ENCODE measurements around the gene SNAI3.

Gene SNAI3

GRCh38 chr16:88653101-88653500, 33.2 kb downstream of the SNAI3 start:
- Histone ChIP-seq H3K36me3 (no peaks in the 10 kb centered on the region; the same call in 1 of the 2 replicates), H3K9me3 (ENCODE audit: severe bottlenecking) (no peaks in the 10 kb centered on the region), H3K27me3 (ENCODE audit: insufficient read depth, low read depth, severe bottlenecking) (no peaks in the 10 kb centered on the region), H3K27ac (no peak overlapping the region), H3K4me3 (ENCODE audit: low read depth, low read length) (no peak overlapping the region)
- no peak for DNase-seq
- TF ChIP-seq CTCF (IDR thresholded peaks at IDR 0.05; ENCODE audit: low read depth, low read length) = no peak

GRCh38 chr16:88652762-88653063, 33.6 kb downstream of the SNAI3 start:
- no peak overlapping the region for H3K27ac ChIP-seq

GRCh38 chr16:88651989-88652761, 34.1 kb downstream of the SNAI3 start:
- Histone ChIP-seq H3K9me3 (ENCODE audit: severe bottlenecking) (no peaks in the 10 kb centered on the region), H3K4me3 (ENCODE audit: low read depth, low read length) (no peak overlapping the region), H3K27ac (no peak overlapping the region), H3K36me3 (no peaks in the 10 kb centered on the region; the same call in 1 of the 2 replicates), H3K27me3 (ENCODE audit: insufficient read depth, low read depth, severe bottlenecking) (no peaks in the 10 kb centered on the region)
- no peak for TF ChIP-seq CTCF (IDR thresholded peaks at IDR 0.05; ENCODE audit: low read depth, low read length)
- no peak for DNase-seq

More at GRCh38 chr16:88652762-88653063, 33.6 kb downstream of the SNAI3 start:
- H3K27me3 ChIP-seq (ENCODE audit: insufficient read depth, low read depth, severe bottlenecking) = no peaks in the 10 kb centered on the region
- no peaks in the 10 kb centered on the region; the same call in 1 of the 2 replicates for H3K36me3 ChIP-seq
- no peaks in the 10 kb centered on the region for H3K9me3 ChIP-seq (ENCODE audit: severe bottlenecking)
- no peak overlapping the region for H3K4me3 ChIP-seq (ENCODE audit: low read depth, low read length)
- DNase-seq = no peak
- TF ChIP-seq CTCF (IDR thresholded peaks at IDR 0.05; ENCODE audit: low read depth, low read length) = no peak

GRCh38 chr16:88651276-88651988, 34.9 kb downstream of the SNAI3 start:
- Histone ChIP-seq H3K27ac (no peak overlapping the region), H3K9me3 (ENCODE audit: severe bottlenecking) (no peaks in the 10 kb centered on the region), H3K4me3 (ENCODE audit: low read depth, low read length) (no peak overlapping the region), H3K27me3 (ENCODE audit: insufficient read depth, low read depth, severe bottlenecking) (no peaks in the 10 kb centered on the region), H3K36me3 (no peaks in the 10 kb centered on the region; the same call in 1 of the 2 replicates)
- DNase-seq = peak; percentile 44
- no peak for TF ChIP-seq CTCF (IDR thresholded peaks at IDR 0.05; ENCODE audit: low read depth, low read length)

GRCh38 chr16:88650749-88651275, 35.5 kb downstream of the SNAI3 start, which contains the start of gene CYBA:
TSS of gene CYBA (minus strand) at chr16:88651053. CDS start at chr16:88651013, 40 bp downstream.
- H3K27me3 ChIP-seq (ENCODE audit: insufficient read depth, low read depth, severe bottlenecking) = no peaks in the 10 kb centered on the region
- no peak for DNase-seq
- no peak within 1 kb of the TSS for H3K27ac ChIP-seq
- H3K36me3 ChIP-seq = no peaks in the 10 kb centered on the region; the same call in 1 of the 2 replicates
- no peak for TF ChIP-seq CTCF (IDR thresholded peaks at IDR 0.05; ENCODE audit: low read depth, low read length)
- no peaks in the 10 kb centered on the region for H3K9me3 ChIP-seq (ENCODE audit: severe bottlenecking)
- no peak within 1 kb of the TSS for H3K4me3 ChIP-seq (ENCODE audit: low read depth, low read length)
